Measurements from ENCODE around the gene GRID1. TPM values are rescaled to one million over a fixed set of nuclear protein-coding genes. Genes with fewer than 3 reads are reported as not detected.

The GRID1 gene
- total and polyA plus RNA-seq, 10 donors = 0.06 to 0.42 (median 0.15) TPM; not detected in 4

- no peaks in the 10 kb centered on the region for H3K36me3 ChIP-seq
- peak; percentile 69 for DNase-seq
- TF ChIP-seq POLR2AphosphoS5 (IDR thresholded peaks at IDR 0.05) (no peak), CTCF (IDR thresholded peaks at IDR 0.05 in 8 of 11, conservative IDR thresholded peaks at IDR 0.05 in 3 of 11) (no peak), POLR2A (IDR thresholded peaks at IDR 0.05) (no peak)
- peaks cover 0 to 8% (median 3%) of the 10 kb centered on the region in 8 donors for H3K9me3 ChIP-seq
- peaks cover 0 to 26% (median 12%) of the 10 kb centered on the region in 6 donors for H3K4me1 ChIP-seq
- 59 to 83% (median 67%) methylated on average over 3 of the region's 3 CpGs for WGBS, 5 donors
- H3K27ac ChIP-seq = no peak overlapping the region
- intact Hi-C loops (cut with DNase I; ENCODE audit: low total_unique reads) = no loop called here
- peaks cover 0 to 25% (median 0%) of the 10 kb centered on the region in 7 donors for H3K27me3 ChIP-seq (replicated peaks in 1 of 7)
- no peak overlapping the region for H3K4me3 ChIP-seq
Observed at GRCh38 chr10:86356296-86356695, 10.3 kb downstream of the GRID1 start.

GRCh38 chr10:86355571-86356038 lies 11.0 kb downstream of the GRID1 start:
- Histone ChIP-seq H3K36me3 (no peaks in the 10 kb centered on the region), H3K4me3 (no peak overlapping the region), H3K4me1 (peaks cover 0 to 26% (median 10%) of the 10 kb centered on the region in 6 donors), H3K27ac (peak overlapping the region in 3 of 8 donors; percentile 31 to 59 (median 57)), H3K9me3 (peaks cover 0 to 8% (median 3%) of the 10 kb centered on the region in 8 donors), H3K27me3 (replicated peaks in 1 of 7) (peaks cover 0 to 28% (median 0%) of the 10 kb centered on the region in 7 donors)
- TF ChIP-seq CTCF (IDR thresholded peaks at IDR 0.05 in 8 of 11, conservative IDR thresholded peaks at IDR 0.05 in 3 of 11) (no peak), POLR2AphosphoS5 (IDR thresholded peaks at IDR 0.05) (peak in 1 of 3 donors; percentile 17), POLR2A (IDR thresholded peaks at IDR 0.05) (no peak)
- intact Hi-C loops (cut with DNase I; ENCODE audit: low total_unique reads) = no loop called here
- 24 to 45% (median 36%) methylated on average over 6 to 8 of the region's 8 CpGs for WGBS, 5 donors
- peak; percentile 78 for DNase-seq

GRCh38 chr10:86354761-86355540 lies 11.6 kb downstream of the GRID1 start:
- TF ChIP-seq POLR2AphosphoS5 (IDR thresholded peaks at IDR 0.05) = no peak
- TF ChIP-seq CTCF (IDR thresholded peaks at IDR 0.05 in 8 of 11, conservative IDR thresholded peaks at IDR 0.05 in 3 of 11) = no peak
- TF ChIP-seq POLR2A (IDR thresholded peaks at IDR 0.05) = no peak
- intact Hi-C loops (cut with DNase I; ENCODE audit: low total_unique reads) = no loop called here
- Histone ChIP-seq H3K4me1 (peaks cover 0 to 26% (median 8%) of the 10 kb centered on the region in 6 donors), H3K27ac (peak overlapping the region in 2 of 8 donors; percentile 31 to 57), H3K27me3 (replicated peaks in 1 of 7) (peaks cover 0 to 32% (median 0%) of the 10 kb centered on the region in 7 donors), H3K9me3 (peaks cover 0 to 8% (median 3%) of the 10 kb centered on the region in 8 donors), H3K36me3 (no peaks in the 10 kb centered on the region), H3K4me3 (no peak overlapping the region)
- peak; percentile 70 for DNase-seq
- WGBS, 5 donors = 57 to 71% (median 66%) methylated on average over 7 to 9 of the region's 9 CpGs
